GM12892 (cell line): ENCODE results near the gene CNGB1.

Source experiments
- POLR2A ChIP-seq: IDR thresholded peaks from 2 replicates; pipeline ENCODE4 v1.6.1; 2011; ENCODE audit warnings: low read depth, low read length, control low read depth
- POLR2AphosphoS5 ChIP-seq: IDR thresholded peaks from 2 replicates; pipeline ENCODE4 v1.6.1; 2011; ENCODE audit warnings: low read depth, low read length, control low read depth

DNA sequence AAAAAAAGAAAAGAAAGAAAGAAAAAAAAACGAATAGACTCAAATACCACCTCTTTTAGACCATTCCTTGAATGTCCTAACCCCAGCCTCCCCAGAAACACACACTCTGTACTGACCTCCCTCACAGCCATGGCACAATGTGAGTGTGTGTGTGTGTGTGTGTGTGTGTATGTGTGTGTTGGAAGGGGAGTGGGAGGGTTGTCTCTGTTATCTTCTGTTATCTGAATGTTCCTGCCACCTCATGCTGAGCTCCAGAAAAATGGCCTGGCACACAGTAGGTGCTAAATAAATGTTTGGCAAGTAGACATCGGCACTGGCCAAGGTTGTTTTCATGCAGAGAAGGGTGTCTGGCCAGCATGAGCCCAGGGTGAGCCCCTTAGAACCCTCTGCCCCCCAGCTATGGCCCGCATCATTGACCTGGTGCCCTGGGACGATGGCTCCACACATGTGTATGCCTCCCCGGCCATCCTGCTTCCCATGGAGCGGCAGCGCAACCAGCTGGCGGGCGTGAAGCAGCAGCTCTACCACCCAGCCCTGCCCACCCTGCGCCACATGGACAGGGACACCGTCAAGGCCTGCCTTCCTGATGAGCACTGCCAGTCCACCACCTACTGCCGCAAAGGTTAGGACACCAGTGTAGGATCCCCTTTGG, 6.6 kb upstream of the CNGB1 start:
- TF ChIP-seq POLR2A = no peak
- TF ChIP-seq POLR2AphosphoS5 = no peak
